Activated CD4-positive, alpha-beta T cell treated with anti-CD3 and anti-CD28 coated beads, Interleukin-2, amount 10 ng/mL, durations not matched to agents 24 days and 14 days (primary cell): Measurements from ENCODE around the gene ZNF74. TPM values are rescaled to one million over a fixed set of nuclear protein-coding genes. Genes with fewer than 3 reads are reported as not detected.

Experiments
- DNase-seq: peaks from one replicate; pipeline ENCODE4 v3.0.0; 2022
- H3K27ac Mint-ChIP-seq: one replicate; pipeline ENCODE4 v1.8.0; 2022; ENCODE audit warnings: mild to moderate bottlenecking, mixed read lengths
- H3K27me3 Mint-ChIP-seq: one replicate; pipeline ENCODE4 v1.8.0; 2022; ENCODE audit warnings: mixed read lengths
- H3K36me3 Mint-ChIP-seq: one replicate; pipeline ENCODE4 v1.8.0; 2022; ENCODE audit warnings: low read depth, mild to moderate bottlenecking, mixed read lengths
- H3K4me1 Mint-ChIP-seq: one replicate; pipeline ENCODE4 v1.8.0; 2021; ENCODE audit warnings: mixed read lengths
- H3K4me3 Mint-ChIP-seq: one replicate; pipeline ENCODE4 v1.8.0; 2022; ENCODE audit warnings: mild to moderate bottlenecking, moderate library complexity, mixed read lengths
- H3K9me3 Mint-ChIP-seq: one replicate; pipeline ENCODE4 v1.8.0; 2021; ENCODE audit warnings: mixed read lengths
- intact Hi-C: fragments of 100-400 bp; cut with micrococcal nuclease; formaldehyde crosslinking; loops from one replicate; pipeline ENCODE4 v1.15.1; 2023
- total RNA-seq: library from RNA; stranded (reverse); gene quantifications from 2 replicates; pipeline ENCODE4 v1.2.3, GENCODE V29; 2022

The ZNF74 gene
- total RNA-seq, 1 donor from 2014 or later = 17.0 TPM

DNA sequence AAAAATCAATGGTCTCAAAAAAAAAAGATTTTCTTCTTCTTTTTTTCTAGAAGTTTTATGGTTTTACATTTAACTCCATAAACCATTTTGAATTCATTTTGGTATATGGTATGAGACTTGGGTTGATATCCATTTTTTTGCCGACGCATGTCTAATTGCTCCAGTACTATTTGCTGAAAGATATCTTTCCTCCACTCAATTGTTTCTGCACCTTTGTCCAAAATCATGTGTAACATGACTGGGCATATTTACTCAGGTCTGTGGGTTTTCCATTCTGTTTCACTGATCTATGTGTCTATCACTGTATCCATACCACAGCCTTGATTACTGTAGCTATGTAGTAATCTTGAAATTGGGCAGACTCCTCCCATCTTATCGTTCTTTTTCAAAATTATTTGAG lies 59.3 kb downstream of the ZNF74 start:
- H3K9me3 Mint-ChIP-seq = no peaks in the 10 kb centered on the region
- no peaks in the 10 kb centered on the region for H3K27me3 Mint-ChIP-seq
- no peak for DNase-seq
- intact Hi-C loops = no loop called here
- H3K36me3 Mint-ChIP-seq = peaks cover 18% of the 10 kb centered on the region
- H3K4me1 Mint-ChIP-seq = peaks cover 10% of the 10 kb centered on the region
- H3K4me3 Mint-ChIP-seq = no peak overlapping the region
- H3K27ac Mint-ChIP-seq = no peak overlapping the region

DNA sequence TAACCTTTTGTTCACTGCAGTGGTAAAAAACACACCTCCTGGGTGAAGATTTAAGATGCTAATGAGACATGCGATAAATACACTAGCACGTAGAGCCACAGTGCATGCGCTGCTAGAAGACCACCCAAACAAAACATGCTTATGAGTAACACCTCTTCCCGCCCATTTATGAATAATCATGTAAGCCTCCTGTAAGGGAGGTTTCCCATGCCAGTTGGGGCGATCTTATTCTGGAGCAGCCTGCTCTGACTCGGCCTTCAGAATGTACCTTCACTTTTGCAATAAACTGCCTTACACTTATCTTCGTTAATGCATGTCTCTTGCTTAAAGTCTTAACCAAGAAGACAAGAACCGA lies 61.7 kb downstream of the ZNF74 start:
- peak overlapping the region; percentile 68 for H3K27ac Mint-ChIP-seq

DNA sequence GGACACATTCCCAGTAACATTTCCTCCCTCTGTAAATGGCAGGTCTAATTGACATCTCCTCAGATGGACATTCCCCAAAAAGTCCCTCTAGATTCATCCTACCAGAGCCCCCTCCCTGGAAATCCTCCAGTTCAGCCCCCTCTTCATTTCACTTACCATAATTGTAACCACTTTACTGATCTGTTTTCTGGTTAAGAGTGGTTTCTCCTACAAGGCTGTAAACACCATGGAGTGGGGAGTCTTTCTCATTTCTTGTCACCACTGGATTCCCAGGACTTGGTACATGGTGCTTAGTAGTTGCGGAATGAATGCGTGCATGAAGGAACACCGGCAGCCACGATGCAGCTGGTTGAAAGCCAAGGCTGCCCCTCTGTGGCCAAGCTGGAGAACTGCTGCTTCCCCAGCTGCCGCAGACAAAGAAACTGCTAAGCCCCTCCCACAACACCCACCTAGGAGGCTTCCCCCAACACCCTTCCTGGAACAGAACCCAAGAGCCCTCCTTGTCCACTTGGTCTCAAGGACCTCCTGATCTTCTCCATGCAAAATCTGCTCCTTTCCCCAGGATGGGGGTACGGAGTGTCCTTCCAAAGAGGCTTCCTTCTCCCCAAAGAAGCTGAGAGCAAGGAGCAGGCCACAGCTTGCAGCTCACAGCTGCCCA lies 62.2 kb downstream of the ZNF74 start:
- peaks cover 15% of the 10 kb centered on the region for H3K4me1 Mint-ChIP-seq
- no peaks in the 10 kb centered on the region for H3K27me3 Mint-ChIP-seq
- H3K36me3 Mint-ChIP-seq = peaks cover 25% of the 10 kb centered on the region
- no peaks in the 10 kb centered on the region for H3K9me3 Mint-ChIP-seq
- intact Hi-C loops = loop anchor here (1.0 kb wide), 3 partner anchors 38 to 299 kb away; no protein-coding TSS in a partner anchor
- peak overlapping the region; percentile 68 for H3K27ac Mint-ChIP-seq
- peak; percentile 92 for DNase-seq
- H3K4me3 Mint-ChIP-seq = no peak overlapping the region

More for the DNA sequence above, 61.7 kb downstream of the ZNF74 start:
- intact Hi-C loops = loop anchor here (1.0 kb wide), 3 partner anchors 37 to 298 kb away; no protein-coding TSS in a partner anchor
- Mint-ChIP-seq H3K36me3 (peaks cover 21% of the 10 kb centered on the region), H3K4me1 (peaks cover 12% of the 10 kb centered on the region), H3K9me3 (no peaks in the 10 kb centered on the region), H3K27me3 (no peaks in the 10 kb centered on the region), H3K4me3 (no peak overlapping the region)
- DNase-seq = no peak

DNA sequence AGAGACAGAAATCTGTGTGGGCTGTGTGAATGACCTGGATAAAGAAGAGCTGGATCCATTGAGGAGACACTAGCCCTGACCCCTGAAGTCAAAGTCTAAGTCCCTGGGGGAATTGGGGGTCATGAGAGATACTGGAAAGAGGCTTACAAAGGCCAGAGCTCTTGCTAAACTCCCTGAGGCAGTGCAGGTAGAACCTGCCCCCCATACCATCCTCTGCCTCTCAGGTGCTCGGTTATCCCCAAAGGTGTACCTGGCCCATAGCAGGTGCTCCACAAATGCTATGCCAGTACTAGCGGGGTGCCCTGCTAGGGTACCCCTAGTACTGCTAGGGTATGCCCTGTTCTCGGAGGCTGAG lies 62.7 kb downstream of the ZNF74 start:
- no peak for DNase-seq
- Mint-ChIP-seq H3K4me3 (no peak overlapping the region), H3K27ac (no peak overlapping the region), H3K27me3 (no peaks in the 10 kb centered on the region), H3K4me1 (peaks cover 15% of the 10 kb centered on the region), H3K36me3 (peaks cover 25% of the 10 kb centered on the region), H3K9me3 (no peaks in the 10 kb centered on the region)
- intact Hi-C loops = loop anchor here (1.0 kb wide), 3 partner anchors 38 to 299 kb away; no protein-coding TSS in a partner anchor

DNA sequence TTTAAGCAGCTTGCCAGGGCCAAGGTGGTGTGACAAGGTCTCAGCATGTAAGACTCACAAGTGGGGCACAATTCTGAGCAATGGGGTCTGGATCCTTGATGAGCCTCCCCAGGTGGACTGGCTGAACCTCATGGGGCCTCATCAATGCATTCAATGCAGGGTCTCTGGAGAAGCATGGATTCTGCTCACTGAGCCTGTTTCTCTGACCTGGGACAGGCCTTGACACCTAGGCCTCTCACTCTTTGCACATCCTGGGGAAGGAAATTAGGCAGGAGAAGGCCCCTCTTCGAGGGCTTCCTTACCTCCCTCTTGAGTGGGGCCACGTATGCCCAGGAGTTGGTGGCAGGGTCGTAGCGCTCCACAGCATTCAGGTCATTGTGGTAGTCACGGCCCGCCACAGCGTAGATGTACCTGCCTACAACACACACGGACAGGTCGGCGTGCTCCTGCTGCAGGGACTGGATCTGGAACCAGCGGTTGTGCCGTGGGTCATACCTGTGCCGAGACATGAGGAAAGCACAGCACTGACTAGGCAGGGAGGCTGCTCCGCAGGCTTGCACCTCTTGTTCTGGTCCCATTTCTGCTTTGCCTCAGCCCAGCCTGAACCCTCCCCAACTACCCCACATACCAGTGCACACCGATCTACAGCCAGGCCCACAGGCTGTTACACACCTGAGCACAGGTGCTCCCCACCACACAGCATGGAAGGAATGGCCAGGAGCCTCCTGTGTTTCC lies 63.7 kb downstream of the ZNF74 start:
- intact Hi-C loops = no loop called here
- peaks cover 17% of the 10 kb centered on the region for H3K4me1 Mint-ChIP-seq

More for the DNA sequence above, 63.7 kb downstream of the ZNF74 start:
- Mint-ChIP-seq H3K36me3 (peaks cover 25% of the 10 kb centered on the region), H3K9me3 (no peaks in the 10 kb centered on the region), H3K27ac (no peak overlapping the region), H3K4me3 (no peak overlapping the region), H3K27me3 (no peaks in the 10 kb centered on the region)
- DNase-seq = no peak

Other genes starting within 250 kb of the ZNF74 start
- gene CCDC188, start 243.1 kb upstream of the ZNF74 start, total RNA-seq = 0.14 TPM in 1 of 2 replicates, not detected in the other
- gene RTN4R, start 125.8 kb upstream of the ZNF74 start, total RNA-seq = 1.6 and 1.7 TPM in 2 replicates
- 37.2 TPM in 2 replicates for gene DGCR6L, start 74.1 kb upstream of the ZNF74 start, total RNA-seq
- 0.16 and 0.33 TPM in 2 replicates for gene SCARF2, start 43.7 kb downstream of the ZNF74 start, total RNA-seq
- 16.9 and 17.7 TPM in 2 replicates for gene KLHL22, start 101.6 kb downstream of the ZNF74 start, total RNA-seq
- gene MED15, start 113.5 kb downstream of the ZNF74 start, total RNA-seq = 113 and 117 TPM in 2 replicates